HG03558 (cell line): ENCODE data around the gene METTL14.
"Not testable (repeated sequence)": the region's sequence is repeated elsewhere in the genome, so short reads cannot be mapped to it uniquely, and the experiment has no call there.

Experiments
- ATAC-seq: cut with Tn5 transposase; IDR thresholded peaks from one replicate; pipeline ENCODE4 v1.9.1; 2021; ENCODE audit warnings: moderate number of reproducible peaks; ENCODE audit not compliant: unreplicated experiment; ENCODE audit errors: extremely low read depth

METTL14 gene

GRCh38 chr4:118684873-118685811 is at the start of gene METTL14:
METTL14 (plus strand) TSS chr4:118685392; CDS start chr4:118685535, 143 bp downstream.
- ATAC-seq = peak; percentile 99

GRCh38 chr4:118636126-118636525 is 49.1 kb upstream of the METTL14 start:
- not testable (repeated sequence) for ATAC-seq

GRCh38 chr4:118664665-118665064 is 20.5 kb upstream of the METTL14 start:
- ATAC-seq = not testable (repeated sequence)

GRCh38 chr4:118669220-118669619 is 16.0 kb upstream of the METTL14 start:
- ATAC-seq = not testable (repeated sequence)

- ATAC-seq = not testable (repeated sequence)
Measured at GRCh38 chr4:118670968-118671367, 14.2 kb upstream of the METTL14 start.

- no peak for ATAC-seq
Measured at GRCh38 chr4:118676128-118676527, 9.1 kb upstream of the METTL14 start.

- no peak for ATAC-seq
Measured at GRCh38 chr4:118680808-118681207, 4.4 kb upstream of the METTL14 start.

GRCh38 chr4:118682928-118683327 is 2.3 kb upstream of the METTL14 start:
- no peak for ATAC-seq

- ATAC-seq = no peak
Measured at GRCh38 chr4:118683513-118683912, 1.7 kb upstream of the METTL14 start.

- ATAC-seq = no peak
Measured at GRCh38 chr4:118703118-118703517, 17.9 kb downstream of the METTL14 start.

- no peak for ATAC-seq
Measured at GRCh38 chr4:118711052-118711451, 25.9 kb downstream of the METTL14 start.

- no peak for ATAC-seq
Measured at GRCh38 chr4:118712872-118713271, 27.7 kb downstream of the METTL14 start.

- no peak for ATAC-seq
Measured at GRCh38 chr4:118714682-118715081, 29.5 kb downstream of the METTL14 start.

GRCh38 chr4:118716304-118716703 is 31.1 kb downstream of the METTL14 start:
- ATAC-seq = no peak

- no peak for ATAC-seq
Measured at GRCh38 chr4:118718511-118719170, 33.4 kb downstream of the METTL14 start.

- ATAC-seq = no peak
Measured at GRCh38 chr4:118721752-118722151, 36.6 kb downstream of the METTL14 start.

GRCh38 chr4:118723369-118723768 is 38.2 kb downstream of the METTL14 start:
- ATAC-seq = no peak

- no peak for ATAC-seq
Measured at GRCh38 chr4:118727360-118727759, 42.2 kb downstream of the METTL14 start.

GRCh38 chr4:118729287-118730286 is 44.4 kb downstream of the METTL14 start:
- ATAC-seq = no peak

GRCh38 chr4:118730683-118731082 is 45.5 kb downstream of the METTL14 start:
- ATAC-seq = no peak
